ENCODE results near the gene GRIK5. TPM values are rescaled to one million over a fixed set of nuclear protein-coding genes. Genes with fewer than 3 reads are reported as not detected.

The GRIK5 gene
- polyA plus RNA-seq, 1 donor (not counting 4 experiments of a cell fraction or from before 2014, with no cell fraction given): 0.17 TPM

- H3K4me3 ChIP-seq (ENCODE audit: control insufficient read depth in 2 of 3, extremely low read depth in 1 of 3, insufficient read depth in 2 of 3, low read depth in 1 of 3, low read length in 3 of 3): peak overlapping the region; percentile 82 to 95 (median 93)
- H4K20me1 ChIP-seq (ENCODE audit: control insufficient read depth, extremely low read depth, insufficient read depth, low read length): peaks cover 7% of the 10 kb centered on the region
- H3K36me3 ChIP-seq (ENCODE audit: control insufficient read depth in 2 of 2, extremely low read depth in 1 of 2, insufficient read depth in 2 of 2, low read length in 2 of 2): peaks cover 0 to 9% of the 10 kb centered on the region in 2 experiments
- no peaks in the 10 kb centered on the region for H3K27me3 ChIP-seq (ENCODE audit: control insufficient read depth, extremely low read depth, insufficient read depth, low read length)
- dilution Hi-C loops (cut with MboI; ENCODE audit: extremely low pct_ligation_motif_present, low sequenced_read_pairs): no loop called here
- H3K9me3 ChIP-seq (ENCODE audit: control insufficient read depth, low read depth, low read length): no peaks in the 10 kb centered on the region
- DNase-seq (ENCODE audit: low read depth, low spot score): peak; percentile 63
- H2AFZ ChIP-seq (ENCODE audit: control insufficient read depth, low read length): no peak overlapping the region
- peak overlapping the region; percentile 88 for H3K4me2 ChIP-seq (ENCODE audit: control insufficient read depth, extremely low read depth, insufficient read depth, low read depth, low read length)
- peaks cover 14% of the 10 kb centered on the region for H3K4me1 ChIP-seq (ENCODE audit: control insufficient read depth, extremely low read depth, insufficient read depth, low read length)
- no peaks in the 10 kb centered on the region for H3K79me2 ChIP-seq (ENCODE audit: control insufficient read depth, insufficient read depth, low read length)
- FAIRE-seq: peak; percentile 82
- TF ChIP-seq EZH2 (IDR thresholded peaks at IDR 0.05; ENCODE audit: low read length) (no peak), CTCF (optimal IDR thresholded peaks at IDR 0.05 in 1 of 3, IDR thresholded peaks at IDR 0.05 in 1 of 3, conservative IDR thresholded peaks at IDR 0.05 in 1 of 3; ENCODE audit: extremely low read depth in 1 of 3, insufficient read depth in 2 of 3, low read length in 3 of 3) (peak; percentile 86 to 98 (median 93))
- H3K9me1 ChIP-seq (ENCODE audit: control insufficient read depth, extremely low read depth, insufficient read depth, low read length): no peaks in the 10 kb centered on the region
- H3K27ac ChIP-seq (ENCODE audit: control insufficient read depth, insufficient read depth, low read length): peak overlapping the region; percentile 47
- H3K9ac ChIP-seq (ENCODE audit: control insufficient read depth, extremely low read depth, insufficient read depth, low read length): peak overlapping the region; percentile 95
Observed at GRCh38 chr19:41957838-41958366, 112.1 kb downstream of the GRIK5 start.

GRCh38 chr19:41957161-41957837 lies 112.7 kb downstream of the GRIK5 start:
- TF ChIP-seq CTCF (optimal IDR thresholded peaks at IDR 0.05 in 1 of 3, IDR thresholded peaks at IDR 0.05 in 1 of 3, conservative IDR thresholded peaks at IDR 0.05 in 1 of 3; ENCODE audit: extremely low read depth in 1 of 3, insufficient read depth in 2 of 3, low read length in 3 of 3) (no peak), EZH2 (IDR thresholded peaks at IDR 0.05; ENCODE audit: low read length) (no peak)
- peaks cover 0 to 9% of the 10 kb centered on the region in 2 experiments for H3K36me3 ChIP-seq (ENCODE audit: control insufficient read depth in 2 of 2, extremely low read depth in 1 of 2, insufficient read depth in 2 of 2, low read length in 2 of 2)
- H3K9me3 ChIP-seq (ENCODE audit: control insufficient read depth, low read depth, low read length): no peaks in the 10 kb centered on the region
- peaks cover 7% of the 10 kb centered on the region for H4K20me1 ChIP-seq (ENCODE audit: control insufficient read depth, extremely low read depth, insufficient read depth, low read length)
- H3K79me2 ChIP-seq (ENCODE audit: control insufficient read depth, insufficient read depth, low read length): no peaks in the 10 kb centered on the region
- H3K4me1 ChIP-seq (ENCODE audit: control insufficient read depth, extremely low read depth, insufficient read depth, low read length): peaks cover 14% of the 10 kb centered on the region
- DNase-seq (ENCODE audit: low read depth, low spot score) (no peak), FAIRE-seq (no peak)
- no peak overlapping the region for H3K4me3 ChIP-seq (ENCODE audit: control insufficient read depth in 2 of 3, extremely low read depth in 1 of 3, insufficient read depth in 2 of 3, low read depth in 1 of 3, low read length in 3 of 3)
- H3K4me2 ChIP-seq (ENCODE audit: control insufficient read depth, extremely low read depth, insufficient read depth, low read depth, low read length): peak overlapping the region; percentile 88
- dilution Hi-C loops (cut with MboI; ENCODE audit: extremely low pct_ligation_motif_present, low sequenced_read_pairs): no loop called here
- peak overlapping the region; percentile 22 for H3K9ac ChIP-seq (ENCODE audit: control insufficient read depth, extremely low read depth, insufficient read depth, low read length)
- no peaks in the 10 kb centered on the region for H3K27me3 ChIP-seq (ENCODE audit: control insufficient read depth, extremely low read depth, insufficient read depth, low read length)
- no peak overlapping the region for H2AFZ ChIP-seq (ENCODE audit: control insufficient read depth, low read length)
- no peak overlapping the region for H3K27ac ChIP-seq (ENCODE audit: control insufficient read depth, insufficient read depth, low read length)
- H3K9me1 ChIP-seq (ENCODE audit: control insufficient read depth, extremely low read depth, insufficient read depth, low read length): no peaks in the 10 kb centered on the region
